Mesothelial cell of epicardium (in vitro differentiated cells): ENCODE measurements around the gene STK10. TPM values are rescaled to one million over a fixed set of nuclear protein-coding genes. Genes with fewer than 3 reads are reported as not detected.

Experiments used
- DNase-seq, 2 experiments: peaks; one replicate each; pipeline ENCODE4 v3.0.0; 2021; ENCODE audit warnings: low spot score in 2 of 2; ENCODE audit not compliant: unreplicated experiment in 2 of 2
- H3K27ac Mint-ChIP-seq: 2 replicates; pipeline ENCODE4 v1.8.0; 2021; ENCODE audit warnings: mixed read lengths
- H3K27me3 Mint-ChIP-seq: 2 replicates; pipeline ENCODE4 v1.8.0; 2021; ENCODE audit warnings: low read depth, mixed read lengths
- H3K36me3 Mint-ChIP-seq: 2 replicates; pipeline ENCODE4 v1.8.0; 2021; ENCODE audit warnings: mixed read lengths
- H3K4me1 Mint-ChIP-seq: 2 replicates; pipeline ENCODE4 v1.8.0; 2021; ENCODE audit warnings: mixed read lengths
- H3K4me3 Mint-ChIP-seq: 2 replicates; pipeline ENCODE4 v1.8.0; 2021; ENCODE audit warnings: mild to moderate bottlenecking, moderate library complexity, mixed read lengths
- H3K9me3 Mint-ChIP-seq: 2 replicates; pipeline ENCODE4 v1.8.0; 2021; ENCODE audit warnings: mixed read lengths
- total RNA-seq: library from RNA; stranded (reverse); gene quantifications from 3 replicates; pipeline ENCODE4 v1.2.1, GENCODE V29; 2021
- TF ChIP-seq, protein P1 (sequence below): fragments of 200-600 bp; sonication (generic); IDR thresholded peaks from one replicate; pipeline ENCODE4 v1.5.0; 2021; ENCODE audit warnings: antibody characterized with exemption; ENCODE audit not compliant: unreplicated experiment

Gene STK10
- total RNA-seq, 1 donor from 2014 or later = 15.5 TPM

GRCh38 chr5:172119921-172120688 is 67.9 kb downstream of the STK10 start:
- H3K4me1 Mint-ChIP-seq = no peaks in the 10 kb centered on the region
- peaks cover 9% of the 10 kb centered on the region for H3K9me3 Mint-ChIP-seq
- DNase-seq = no peak
- H3K4me3 Mint-ChIP-seq = no peak overlapping the region
- H3K36me3 Mint-ChIP-seq = peaks cover 8% of the 10 kb centered on the region
- H3K27ac Mint-ChIP-seq = no peak overlapping the region
- H3K27me3 Mint-ChIP-seq = no peaks in the 10 kb centered on the region
- TF ChIP-seq, protein P1, sequence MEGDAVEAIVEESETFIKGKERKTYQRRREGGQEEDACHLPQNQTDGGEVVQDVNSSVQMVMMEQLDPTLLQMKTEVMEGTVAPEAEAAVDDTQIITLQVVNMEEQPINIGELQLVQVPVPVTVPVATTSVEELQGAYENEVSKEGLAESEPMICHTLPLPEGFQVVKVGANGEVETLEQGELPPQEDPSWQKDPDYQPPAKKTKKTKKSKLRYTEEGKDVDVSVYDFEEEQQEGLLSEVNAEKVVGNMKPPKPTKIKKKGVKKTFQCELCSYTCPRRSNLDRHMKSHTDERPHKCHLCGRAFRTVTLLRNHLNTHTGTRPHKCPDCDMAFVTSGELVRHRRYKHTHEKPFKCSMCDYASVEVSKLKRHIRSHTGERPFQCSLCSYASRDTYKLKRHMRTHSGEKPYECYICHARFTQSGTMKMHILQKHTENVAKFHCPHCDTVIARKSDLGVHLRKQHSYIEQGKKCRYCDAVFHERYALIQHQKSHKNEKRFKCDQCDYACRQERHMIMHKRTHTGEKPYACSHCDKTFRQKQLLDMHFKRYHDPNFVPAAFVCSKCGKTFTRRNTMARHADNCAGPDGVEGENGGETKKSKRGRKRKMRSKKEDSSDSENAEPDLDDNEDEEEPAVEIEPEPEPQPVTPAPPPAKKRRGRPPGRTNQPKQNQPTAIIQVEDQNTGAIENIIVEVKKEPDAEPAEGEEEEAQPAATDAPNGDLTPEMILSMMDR = no peak

DNA sequence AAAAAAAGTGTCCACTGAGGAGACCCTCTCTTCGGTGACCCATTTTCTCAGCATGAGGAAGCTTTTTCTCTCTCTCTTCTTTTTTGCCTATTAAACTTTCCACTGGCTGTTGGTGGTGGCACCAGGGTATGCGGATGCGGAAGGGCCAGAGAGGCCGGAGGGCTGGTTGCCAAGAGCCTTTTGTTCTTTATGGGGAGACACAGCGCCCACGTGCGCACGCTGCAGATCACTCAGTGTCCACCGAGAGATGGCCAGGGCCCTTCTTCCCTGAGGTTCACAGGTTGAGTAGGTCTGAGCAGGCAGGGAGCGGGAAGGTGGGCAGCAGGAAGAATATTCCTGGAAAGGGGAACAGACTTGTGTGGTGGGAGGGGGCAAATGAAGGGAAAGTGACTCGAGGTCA is 69.1 kb downstream of the STK10 start:
- DNase-seq = no peak
- H3K9me3 Mint-ChIP-seq = no peaks in the 10 kb centered on the region
- no peak overlapping the region for H3K27ac Mint-ChIP-seq
- TF ChIP-seq, protein P1 = no peak
- peaks cover 4% of the 10 kb centered on the region for H3K36me3 Mint-ChIP-seq
- H3K27me3 Mint-ChIP-seq = no peaks in the 10 kb centered on the region
- no peaks in the 10 kb centered on the region for H3K4me1 Mint-ChIP-seq
- H3K4me3 Mint-ChIP-seq = no peak overlapping the region

DNA sequence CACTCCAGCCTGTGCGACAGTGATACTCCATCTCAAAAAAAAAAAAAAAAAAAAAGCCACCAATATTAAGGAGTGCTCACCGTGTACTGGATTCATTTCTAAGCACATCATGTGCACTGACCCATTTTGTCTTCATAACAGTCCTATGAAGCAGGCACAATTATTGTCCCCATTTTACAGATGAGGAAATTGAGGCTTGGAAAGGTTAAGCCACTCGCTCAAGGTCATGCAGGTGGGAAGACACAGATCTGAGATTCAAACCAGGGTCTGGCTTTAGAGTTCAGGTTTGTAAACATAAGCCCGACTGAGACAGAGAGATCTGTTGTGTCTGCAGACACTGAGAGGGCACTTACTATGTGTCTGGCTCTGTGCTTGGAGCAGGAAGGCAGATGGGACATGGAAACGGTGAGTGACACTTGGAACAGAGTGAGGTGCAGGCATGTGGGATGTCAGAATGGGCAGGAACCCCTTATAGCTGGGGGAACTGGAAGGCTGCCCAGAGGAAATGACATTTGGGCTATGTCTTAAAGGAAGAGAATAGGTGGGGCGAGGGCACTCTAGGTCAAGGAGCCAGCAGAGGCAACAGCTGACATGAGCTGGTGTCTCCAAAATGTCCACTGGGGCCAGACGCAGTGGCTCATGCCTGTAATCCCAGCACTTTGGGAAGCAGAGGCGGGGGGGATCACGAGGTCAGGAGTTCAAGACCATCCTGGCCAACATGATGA is 69.9 kb downstream of the STK10 start:
- Mint-ChIP-seq H3K9me3 (no peaks in the 10 kb centered on the region), H3K27ac (no peak overlapping the region), H3K27me3 (no peaks in the 10 kb centered on the region), H3K4me1 (no peaks in the 10 kb centered on the region), H3K36me3 (peaks cover 4% of the 10 kb centered on the region), H3K4me3 (no peak overlapping the region)
- TF ChIP-seq, protein P1 = no peak
- DNase-seq = no peak

DNA sequence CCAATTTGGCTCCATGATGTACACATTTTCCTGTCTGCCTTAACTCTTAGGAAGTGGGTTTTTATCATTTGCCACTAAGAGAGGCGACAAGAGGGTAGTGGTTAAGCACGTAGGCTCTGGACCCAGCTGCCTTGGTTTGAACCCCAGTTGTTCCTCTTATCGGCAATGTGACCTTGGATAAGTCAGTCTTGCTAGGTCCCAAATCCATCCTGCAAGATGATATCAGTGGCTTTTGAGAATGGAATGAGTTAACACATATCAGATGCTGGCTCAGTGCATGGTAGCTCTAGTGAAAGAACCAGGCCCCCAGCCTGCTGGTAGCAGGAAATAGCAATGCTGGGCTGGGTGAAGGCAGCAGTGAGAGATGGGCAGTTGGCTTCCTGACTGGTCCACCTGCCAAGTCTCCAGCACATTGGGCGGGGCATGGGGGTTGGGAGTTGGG is 72.5 kb downstream of the STK10 start:
- no peaks in the 10 kb centered on the region for H3K9me3 Mint-ChIP-seq
- no peak overlapping the region for H3K4me3 Mint-ChIP-seq
- H3K27me3 Mint-ChIP-seq = no peaks in the 10 kb centered on the region
- peaks cover 16% of the 10 kb centered on the region for H3K4me1 Mint-ChIP-seq
- H3K36me3 Mint-ChIP-seq = peaks cover 4% of the 10 kb centered on the region
- TF ChIP-seq, protein P1 = no peak
- H3K27ac Mint-ChIP-seq = no peak overlapping the region
- no peak for DNase-seq

DNA sequence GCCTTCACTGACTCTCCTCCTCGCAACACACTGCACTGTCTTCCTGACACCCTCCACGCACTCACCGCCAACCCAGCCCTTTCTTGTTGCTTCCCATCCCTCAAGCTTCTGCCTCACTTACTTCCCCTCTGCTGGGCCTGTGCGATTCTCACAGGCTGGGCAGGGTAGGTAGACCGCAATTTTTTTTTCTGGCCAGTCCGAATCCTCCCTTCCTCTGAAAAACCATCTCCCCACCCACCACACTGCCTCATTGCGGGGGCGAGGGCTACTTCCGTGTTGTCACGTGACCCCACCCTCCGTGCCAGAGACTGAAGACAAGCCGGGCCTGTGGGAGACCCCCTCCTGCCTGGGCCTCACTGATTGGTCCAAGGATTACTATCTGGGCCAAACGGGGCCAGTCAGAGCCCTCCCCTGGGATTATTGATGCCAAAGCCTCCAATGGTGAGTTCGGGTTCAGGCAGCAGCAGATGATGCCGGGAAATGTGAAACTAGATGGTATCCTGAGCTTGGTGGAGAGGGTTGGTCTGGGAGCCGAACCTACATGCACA is 73.1 kb downstream of the STK10 start:
- H3K27ac Mint-ChIP-seq = peak overlapping the region; percentile 56
- DNase-seq = no peak
- TF ChIP-seq, protein P1 = no peak
- H3K36me3 Mint-ChIP-seq = peaks cover 4% of the 10 kb centered on the region
- no peaks in the 10 kb centered on the region for H3K9me3 Mint-ChIP-seq
- no peak overlapping the region for H3K4me3 Mint-ChIP-seq
- H3K27me3 Mint-ChIP-seq = no peaks in the 10 kb centered on the region
- H3K4me1 Mint-ChIP-seq = peaks cover 23% of the 10 kb centered on the region
